Activated T-cell treated with anti-CD3 and anti-CD28 coated beads, Interleukin-2, amount 50 U/mL, for 72 hours (primary cell): ENCODE measurements around the gene HBD. TPM values are rescaled to one million over a fixed set of nuclear protein-coding genes. Genes with fewer than 3 reads are reported as not detected.
A peak's percentile ranks its signal among the peaks of the same experiment; 100 is the strongest.

Source experiments
- ATAC-seq, 2 donors: fragments of 150-1000 bp; cut with Tn5 transposase; replicated peaks in 1 of 2; 2 replicates each; pipeline ENCODE4 v1.10.0; 2021; ENCODE audit warnings: moderate library complexity in 2 of 2, mild to moderate bottlenecking in 1 of 2
- DNase-seq, 2 donors: peaks; one replicate each; pipeline ENCODE4 v3.0.0; 2021 to 2022; ENCODE audit warnings: mixed read lengths in 1 of 2
- H3K27ac Mint-ChIP-seq: one replicate; pipeline ENCODE4 v1.8.0; 2022; ENCODE audit warnings: mild to moderate bottlenecking, moderate library complexity, mixed read lengths
- H3K27me3 Mint-ChIP-seq: one replicate; pipeline ENCODE4 v1.8.0; 2022; ENCODE audit warnings: low read depth, mixed read lengths
- H3K36me3 Mint-ChIP-seq, 2 donors: one replicate each; pipeline ENCODE4 v1.8.0; 2022; ENCODE audit warnings: mixed read lengths in 2 of 2, mild to moderate bottlenecking in 1 of 2; ENCODE audit not compliant: insufficient read depth in 2 of 2
- H3K4me1 Mint-ChIP-seq: one replicate; pipeline ENCODE4 v1.8.0; 2022; ENCODE audit warnings: low read depth, mixed read lengths
- H3K4me3 Mint-ChIP-seq, 2 donors: one replicate each; pipeline ENCODE4 v1.8.0; 2022; ENCODE audit warnings: mild to moderate bottlenecking in 2 of 2, mixed read lengths in 2 of 2, moderate library complexity in 2 of 2
- H3K9me3 Mint-ChIP-seq, 2 donors: one replicate each; pipeline ENCODE4 v1.8.0; 2022; ENCODE audit warnings: mixed read lengths in 2 of 2
- total RNA-seq, 2 donors: library from RNA; stranded (reverse); gene quantifications; one replicate each; pipeline ENCODE4 v1.2.3, GENCODE V29; 2022

HBD gene
- total RNA-seq: under 1 TPM in 1 of 2 donors, not detected in 1; 0.46 TPM

DNA sequence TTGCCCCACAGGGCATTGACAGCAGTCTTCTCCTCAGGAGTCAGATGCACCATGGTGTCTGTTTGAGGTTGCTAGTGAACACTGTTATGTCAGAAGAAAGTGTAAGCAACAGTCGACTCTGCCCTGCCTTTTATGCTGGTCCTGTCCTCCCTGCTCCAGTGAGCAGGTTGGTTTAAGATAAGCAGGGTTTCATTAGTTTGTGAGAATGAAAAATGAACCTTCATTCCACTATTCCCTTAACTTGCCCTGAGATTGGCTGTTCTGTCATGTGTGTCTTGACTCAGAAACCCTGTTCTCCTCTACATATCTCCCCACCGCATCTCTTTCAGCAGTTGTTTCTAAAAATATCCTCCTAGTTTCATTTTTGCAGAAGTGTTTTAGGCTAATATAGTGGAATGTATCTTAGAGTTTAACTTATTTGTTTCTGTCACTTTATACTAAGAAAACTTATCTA is at the start of gene HBD:
Gene HBD (minus strand): TSS at position 103 of the 454 bp plus-strand sequence. CDS start 50 bp downstream, at position 53.
- no peaks in the 10 kb centered on the region for H3K36me3 Mint-ChIP-seq
- peaks cover 6% of the 10 kb centered on the region for H3K4me1 Mint-ChIP-seq
- H3K27me3 Mint-ChIP-seq: peaks cover 6% of the 10 kb centered on the region
- ATAC-seq (no peak), DNase-seq (no peak)
- no peaks in the 10 kb centered on the region for H3K9me3 Mint-ChIP-seq
- H3K4me3 Mint-ChIP-seq: no peak within 1 kb of the TSS
- H3K27ac Mint-ChIP-seq: no peak within 1 kb of the TSS

GRCh38 chr11:5283882-5284281 is 49.6 kb upstream of the HBD start:
- ATAC-seq (no peak), DNase-seq (no peak)
- H3K36me3 Mint-ChIP-seq: no peaks in the 10 kb centered on the region
- no peak overlapping the region for H3K4me3 Mint-ChIP-seq
- H3K9me3 Mint-ChIP-seq: no peaks in the 10 kb centered on the region
- H3K27ac Mint-ChIP-seq: no peak overlapping the region
- no peaks in the 10 kb centered on the region for H3K27me3 Mint-ChIP-seq
- no peaks in the 10 kb centered on the region for H3K4me1 Mint-ChIP-seq

DNA sequence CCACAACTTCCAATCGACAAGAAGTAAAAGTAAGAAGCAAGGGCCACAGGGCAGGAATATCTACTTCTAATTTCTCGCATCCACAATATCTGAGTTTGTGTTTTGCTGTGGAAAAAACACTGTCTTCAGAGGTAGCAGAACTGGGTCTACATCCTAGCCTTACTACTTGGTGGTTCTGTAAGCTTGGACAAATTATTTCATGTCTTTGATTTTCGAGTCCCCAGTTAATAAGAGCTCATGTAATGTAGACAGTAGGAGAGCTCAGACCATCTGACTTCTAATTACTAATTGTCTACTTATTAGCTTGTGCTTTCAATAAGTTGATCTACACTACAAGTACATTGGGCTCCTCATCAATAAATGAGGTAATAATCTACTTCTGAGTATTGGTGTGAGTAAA is 48.8 kb upstream of the HBD start:
- Mint-ChIP-seq H3K4me3 (no peak overlapping the region), H3K9me3 (no peaks in the 10 kb centered on the region), H3K36me3 (no peaks in the 10 kb centered on the region), H3K27ac (no peak overlapping the region), H3K27me3 (no peaks in the 10 kb centered on the region), H3K4me1 (no peaks in the 10 kb centered on the region)
- no peak for DNase-seq
- ATAC-seq: no peak

GRCh38 chr11:5282628-5283027 is 48.3 kb upstream of the HBD start:
- Mint-ChIP-seq H3K36me3 (no peaks in the 10 kb centered on the region), H3K27me3 (no peaks in the 10 kb centered on the region), H3K27ac (no peak overlapping the region), H3K4me1 (no peaks in the 10 kb centered on the region), H3K4me3 (no peak overlapping the region), H3K9me3 (no peaks in the 10 kb centered on the region)
- DNase-seq (no peak), ATAC-seq (no peak)

GRCh38 chr11:5281596-5281995 is 47.3 kb upstream of the HBD start:
- H3K4me3 Mint-ChIP-seq: no peak overlapping the region
- ATAC-seq (peak in 1 of 2 donors; percentile 64), DNase-seq (no peak)
- no peaks in the 10 kb centered on the region for H3K36me3 Mint-ChIP-seq
- no peaks in the 10 kb centered on the region for H3K9me3 Mint-ChIP-seq
- no peaks in the 10 kb centered on the region for H3K27me3 Mint-ChIP-seq
- H3K4me1 Mint-ChIP-seq: no peaks in the 10 kb centered on the region
- H3K27ac Mint-ChIP-seq: no peak overlapping the region

DNA sequence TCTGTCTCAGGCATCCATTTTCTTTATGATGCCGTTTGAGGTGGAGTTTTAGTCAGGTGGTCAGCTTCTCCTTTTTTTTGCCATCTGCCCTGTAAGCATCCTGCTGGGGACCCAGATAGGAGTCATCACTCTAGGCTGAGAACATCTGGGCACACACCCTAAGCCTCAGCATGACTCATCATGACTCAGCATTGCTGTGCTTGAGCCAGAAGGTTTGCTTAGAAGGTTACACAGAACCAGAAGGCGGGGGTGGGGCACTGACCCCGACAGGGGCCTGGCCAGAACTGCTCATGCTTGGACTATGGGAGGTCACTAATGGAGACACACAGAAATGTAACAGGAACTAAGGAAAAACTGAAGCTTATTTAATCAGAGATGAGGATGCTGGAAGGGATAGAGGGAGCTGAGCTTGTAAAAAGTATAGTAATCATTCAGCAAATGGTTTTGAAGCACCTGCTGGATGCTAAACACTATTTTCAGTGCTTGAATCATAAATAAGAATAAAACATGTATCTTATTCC is 46.4 kb upstream of the HBD start:
- Mint-ChIP-seq H3K27me3 (no peaks in the 10 kb centered on the region), H3K4me1 (no peaks in the 10 kb centered on the region), H3K36me3 (no peaks in the 10 kb centered on the region), H3K27ac (peak overlapping the region; percentile 23), H3K4me3 (no peak overlapping the region), H3K9me3 (no peaks in the 10 kb centered on the region)
- peak; percentile 71 to 92 for ATAC-seq
- peak; percentile 21 to 32 for DNase-seq

DNA sequence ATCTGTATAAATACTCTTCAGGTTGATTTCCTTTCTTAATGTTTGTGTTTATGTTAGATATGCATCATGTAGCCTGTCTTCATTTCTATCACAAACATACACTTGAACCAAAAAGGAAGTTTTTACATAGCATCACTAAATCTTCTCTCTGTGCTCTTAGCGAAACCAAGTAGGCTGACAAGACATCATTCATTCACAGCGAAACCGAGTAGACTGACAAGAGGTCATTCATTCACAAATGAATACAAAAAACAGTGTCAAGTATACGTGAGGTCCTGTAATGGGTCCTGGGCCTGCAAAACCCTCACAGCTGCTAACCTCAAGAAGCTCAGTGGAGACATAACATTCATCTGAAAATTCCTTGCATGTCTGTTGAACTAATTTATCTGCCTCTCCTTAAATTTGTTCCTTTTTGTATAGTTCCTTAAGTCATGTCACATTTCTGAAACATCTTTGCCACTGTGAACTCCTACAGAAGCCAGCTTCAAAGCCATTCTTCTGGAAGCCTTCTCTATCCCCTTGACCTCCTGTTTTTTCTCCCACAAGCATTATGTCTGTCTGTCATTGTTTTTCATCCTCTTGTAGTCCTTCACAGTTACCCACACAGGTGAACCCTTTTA is 45.3 kb upstream of the HBD start:
- H3K36me3 Mint-ChIP-seq: no peaks in the 10 kb centered on the region
- no peak overlapping the region for H3K27ac Mint-ChIP-seq
- DNase-seq (no peak), ATAC-seq (no peak)
- no peaks in the 10 kb centered on the region for H3K27me3 Mint-ChIP-seq
- H3K4me1 Mint-ChIP-seq: no peaks in the 10 kb centered on the region
- H3K4me3 Mint-ChIP-seq: no peak overlapping the region
- H3K9me3 Mint-ChIP-seq: no peaks in the 10 kb centered on the region

DNA sequence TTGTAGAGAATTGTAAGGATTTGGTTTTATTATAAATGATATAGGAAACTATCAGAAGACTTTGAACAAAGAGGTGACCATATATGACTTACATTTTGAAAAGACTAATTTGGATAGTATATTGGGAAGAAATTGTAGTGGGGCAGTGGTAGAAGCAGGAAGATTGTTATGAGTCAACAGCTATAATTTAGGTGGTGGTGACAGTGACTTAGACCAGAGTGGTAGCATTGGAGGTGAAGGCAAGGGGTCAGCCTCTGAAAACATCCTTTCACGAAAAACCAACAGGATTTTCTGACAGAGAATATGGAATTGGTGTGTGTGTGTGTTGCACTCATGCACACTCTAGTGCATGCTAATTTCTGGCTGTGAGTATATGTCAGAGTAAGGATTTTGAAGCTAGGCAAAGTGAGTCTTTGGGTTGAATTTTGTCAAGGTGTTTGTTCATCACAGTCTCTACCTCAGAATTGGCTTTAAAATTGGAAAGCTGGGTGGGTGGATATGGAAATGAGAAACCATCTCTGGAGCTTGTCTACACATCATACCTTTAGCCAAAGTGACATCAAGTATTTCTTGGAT is 43.6 kb upstream of the HBD start:
- no peak overlapping the region for H3K27ac Mint-ChIP-seq
- DNase-seq (no peak), ATAC-seq (no peak)
- H3K4me3 Mint-ChIP-seq: no peak overlapping the region
- no peaks in the 10 kb centered on the region for H3K27me3 Mint-ChIP-seq
- no peaks in the 10 kb centered on the region for H3K36me3 Mint-ChIP-seq
- no peaks in the 10 kb centered on the region for H3K9me3 Mint-ChIP-seq
- no peaks in the 10 kb centered on the region for H3K4me1 Mint-ChIP-seq

- Mint-ChIP-seq H3K4me1 (no peaks in the 10 kb centered on the region), H3K36me3 (no peaks in the 10 kb centered on the region), H3K27ac (no peak overlapping the region), H3K27me3 (peaks cover 1% of the 10 kb centered on the region), H3K9me3 (no peaks in the 10 kb centered on the region), H3K4me3 (no peak overlapping the region)
- no peak for DNase-seq
- ATAC-seq: no peak
Observed at GRCh38 chr11:5276697-5277096, 42.4 kb upstream of the HBD start.

- Mint-ChIP-seq H3K4me1 (no peaks in the 10 kb centered on the region), H3K27me3 (peaks cover 7% of the 10 kb centered on the region), H3K9me3 (no peaks in the 10 kb centered on the region), H3K4me3 (no peak overlapping the region), H3K27ac (no peak overlapping the region), H3K36me3 (no peaks in the 10 kb centered on the region)
- no peak for DNase-seq
- ATAC-seq: no peak
Observed at GRCh38 chr11:5275369-5276110, 41.3 kb upstream of the HBD start.

DNA sequence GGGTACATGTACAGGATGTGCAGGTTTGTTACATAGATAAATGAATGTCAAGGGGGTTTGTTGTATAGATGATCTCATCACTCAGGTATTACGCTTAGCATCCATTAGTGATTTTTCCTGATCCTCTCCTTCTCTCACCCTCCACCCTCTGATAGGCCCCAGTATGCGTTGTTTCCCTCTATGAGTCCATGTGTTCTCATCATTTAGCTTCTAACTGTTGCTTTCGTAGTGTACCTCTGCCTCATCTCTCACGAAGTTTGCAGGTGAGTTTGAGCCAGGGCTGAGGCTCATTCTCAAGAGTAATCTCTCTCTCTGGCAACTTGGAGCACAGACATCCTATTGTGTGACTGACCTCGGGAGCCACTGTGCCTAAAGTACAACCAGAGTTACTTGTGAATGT is 40.1 kb upstream of the HBD start:
- Mint-ChIP-seq H3K4me1 (no peaks in the 10 kb centered on the region), H3K9me3 (no peaks in the 10 kb centered on the region), H3K27ac (no peak overlapping the region)

DNA sequence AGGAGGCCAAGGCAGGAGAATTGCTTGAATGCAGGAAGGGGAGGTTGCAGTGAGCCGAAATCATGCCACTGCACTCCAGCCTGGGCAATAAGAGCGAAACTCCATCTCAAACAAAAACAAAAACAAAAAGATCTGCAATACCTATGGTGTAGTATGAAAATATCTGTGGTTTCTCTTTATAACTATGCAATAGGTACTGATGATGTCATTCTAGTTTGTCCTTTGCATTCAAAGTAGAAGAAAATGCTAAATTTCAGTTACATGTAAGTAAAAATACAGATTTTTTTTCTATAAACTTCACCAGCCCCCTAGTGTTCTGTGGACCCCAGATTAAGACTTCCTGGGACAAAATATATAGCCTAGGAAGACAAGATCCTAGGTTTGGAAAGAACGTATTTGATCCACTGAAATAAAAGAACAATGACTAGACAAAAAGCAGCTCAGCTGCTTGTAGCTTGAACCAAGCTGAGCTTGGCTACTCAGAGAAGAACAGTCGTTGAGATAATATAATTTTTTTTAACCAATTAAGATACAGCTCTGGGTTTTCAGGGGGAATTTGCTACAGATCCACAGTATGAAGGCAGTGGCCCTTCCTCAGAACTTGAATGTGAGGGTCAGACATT is 38.2 kb upstream of the HBD start:
- no peaks in the 10 kb centered on the region for H3K36me3 Mint-ChIP-seq
- no peak overlapping the region for H3K27ac Mint-ChIP-seq
- no peak overlapping the region for H3K4me3 Mint-ChIP-seq
- H3K27me3 Mint-ChIP-seq: peaks cover 7% of the 10 kb centered on the region
- DNase-seq: no peak
- no peaks in the 10 kb centered on the region for H3K9me3 Mint-ChIP-seq
- no peaks in the 10 kb centered on the region for H3K4me1 Mint-ChIP-seq
- ATAC-seq: no peak

More for the DNA sequence above, 40.1 kb upstream of the HBD start:
- Mint-ChIP-seq H3K27me3 (peaks cover 7% of the 10 kb centered on the region), H3K36me3 (no peaks in the 10 kb centered on the region), H3K4me3 (no peak overlapping the region)
- ATAC-seq (no peak), DNase-seq (no peak)

GRCh38 chr11:5269715-5270147 is 35.4 kb upstream of the HBD start, which contains the start of gene HBE1:
Gene HBE1, minus strand, starts transcription at chr11:5269945. Its CDS starts 55 bp downstream, at chr11:5269890.
- no peaks in the 10 kb centered on the region for H3K9me3 Mint-ChIP-seq
- no peaks in the 10 kb centered on the region for H3K36me3 Mint-ChIP-seq
- H3K27me3 Mint-ChIP-seq: peaks cover 7% of the 10 kb centered on the region
- ATAC-seq: no peak
- DNase-seq: no peak
- no peaks in the 10 kb centered on the region for H3K4me1 Mint-ChIP-seq
- H3K27ac Mint-ChIP-seq: no peak within 1 kb of the TSS
- H3K4me3 Mint-ChIP-seq: no peak within 1 kb of the TSS
